ENCODE measurements around the gene TEX264. TPM values are rescaled to one million over a fixed set of nuclear protein-coding genes. Genes with fewer than 3 reads are reported as not detected.

Gene TEX264
- polyA plus RNA-seq, 1 donor (not counting 4 experiments of a cell fraction or from before 2014, with no cell fraction given) = 35.8 TPM

- Histone ChIP-seq H3K9ac (ENCODE audit: control insufficient read depth, extremely low read depth, insufficient read depth, low read length) (no peak overlapping the region), H3K27ac (ENCODE audit: control insufficient read depth, insufficient read depth, low read length) (no peak overlapping the region), H3K4me2 (ENCODE audit: control insufficient read depth, extremely low read depth, insufficient read depth, low read depth, low read length) (no peak overlapping the region), H3K36me3 (ENCODE audit: control insufficient read depth in 2 of 2, extremely low read depth in 1 of 2, insufficient read depth in 2 of 2, low read length in 2 of 2) (no peaks in the 10 kb centered on the region), H3K4me3 (ENCODE audit: control insufficient read depth in 2 of 3, extremely low read depth in 1 of 3, insufficient read depth in 2 of 3, low read depth in 1 of 3, low read length in 3 of 3) (no peak overlapping the region), H3K9me3 (ENCODE audit: control insufficient read depth, low read depth, low read length) (no peaks in the 10 kb centered on the region), H3K27me3 (ENCODE audit: control insufficient read depth, extremely low read depth, insufficient read depth, low read length) (peaks cover 10% of the 10 kb centered on the region), H2AFZ (ENCODE audit: control insufficient read depth, low read length) (no peak overlapping the region), H3K4me1 (ENCODE audit: control insufficient read depth, extremely low read depth, insufficient read depth, low read length) (no peaks in the 10 kb centered on the region), H4K20me1 (ENCODE audit: control insufficient read depth, extremely low read depth, insufficient read depth, low read length) (no peaks in the 10 kb centered on the region), H3K79me2 (ENCODE audit: control insufficient read depth, insufficient read depth, low read length) (no peaks in the 10 kb centered on the region), H3K9me1 (ENCODE audit: control insufficient read depth, extremely low read depth, insufficient read depth, low read length) (no peaks in the 10 kb centered on the region)
- DNase-seq (ENCODE audit: low read depth, low spot score) (no peak), FAIRE-seq (no peak)
- no peak for TF ChIP-seq EZH2 (IDR thresholded peaks at IDR 0.05; ENCODE audit: low read length)
- TF ChIP-seq CTCF (optimal IDR thresholded peaks at IDR 0.05 in 1 of 3, IDR thresholded peaks at IDR 0.05 in 1 of 3, conservative IDR thresholded peaks at IDR 0.05 in 1 of 3; ENCODE audit: extremely low read depth in 1 of 3, insufficient read depth in 2 of 3, low read length in 3 of 3) = no peak
- dilution Hi-C loops (cut with MboI; ENCODE audit: extremely low pct_ligation_motif_present, low sequenced_read_pairs) = no loop called here
Observed at GRCh38 chr3:51712963-51713362, 41.9 kb downstream of the TEX264 start.

GRCh38 chr3:51715231-51715976 is 44.4 kb downstream of the TEX264 start:
- DNase-seq (ENCODE audit: low read depth, low spot score) (no peak), FAIRE-seq (no peak)
- Histone ChIP-seq H3K27ac (ENCODE audit: control insufficient read depth, insufficient read depth, low read length) (no peak overlapping the region), H3K9ac (ENCODE audit: control insufficient read depth, extremely low read depth, insufficient read depth, low read length) (no peak overlapping the region), H3K4me2 (ENCODE audit: control insufficient read depth, extremely low read depth, insufficient read depth, low read depth, low read length) (no peak overlapping the region), H3K36me3 (ENCODE audit: control insufficient read depth in 2 of 2, extremely low read depth in 1 of 2, insufficient read depth in 2 of 2, low read length in 2 of 2) (no peaks in the 10 kb centered on the region), H3K9me1 (ENCODE audit: control insufficient read depth, extremely low read depth, insufficient read depth, low read length) (no peaks in the 10 kb centered on the region), H4K20me1 (ENCODE audit: control insufficient read depth, extremely low read depth, insufficient read depth, low read length) (no peaks in the 10 kb centered on the region), H3K27me3 (ENCODE audit: control insufficient read depth, extremely low read depth, insufficient read depth, low read length) (no peaks in the 10 kb centered on the region), H3K79me2 (ENCODE audit: control insufficient read depth, insufficient read depth, low read length) (no peaks in the 10 kb centered on the region), H3K9me3 (ENCODE audit: control insufficient read depth, low read depth, low read length) (no peaks in the 10 kb centered on the region), H3K4me1 (ENCODE audit: control insufficient read depth, extremely low read depth, insufficient read depth, low read length) (no peaks in the 10 kb centered on the region), H2AFZ (ENCODE audit: control insufficient read depth, low read length) (no peak overlapping the region), H3K4me3 (ENCODE audit: control insufficient read depth in 2 of 3, extremely low read depth in 1 of 3, insufficient read depth in 2 of 3, low read depth in 1 of 3, low read length in 3 of 3) (no peak overlapping the region)
- dilution Hi-C loops (cut with MboI; ENCODE audit: extremely low pct_ligation_motif_present, low sequenced_read_pairs) = no loop called here
- TF ChIP-seq CTCF (optimal IDR thresholded peaks at IDR 0.05 in 1 of 3, IDR thresholded peaks at IDR 0.05 in 1 of 3, conservative IDR thresholded peaks at IDR 0.05 in 1 of 3; ENCODE audit: extremely low read depth in 1 of 3, insufficient read depth in 2 of 3, low read length in 3 of 3) (no peak), EZH2 (IDR thresholded peaks at IDR 0.05; ENCODE audit: low read length) (no peak)

Measured in keratinocyte (primary cell).